HG02852 (cell line): ENCODE measurements around the gene DPP10.
"Not testable (repeated sequence)": the region's sequence is repeated elsewhere in the genome, so short reads cannot be mapped to it uniquely, and the experiment has no call there.

Source experiments
- ATAC-seq: cut with Tn5 transposase; IDR thresholded peaks from one replicate; pipeline ENCODE4 v1.9.1; 2021; ENCODE audit warnings: mild to moderate bottlenecking, moderate library complexity; ENCODE audit not compliant: unreplicated experiment

DPP10 gene

DNA sequence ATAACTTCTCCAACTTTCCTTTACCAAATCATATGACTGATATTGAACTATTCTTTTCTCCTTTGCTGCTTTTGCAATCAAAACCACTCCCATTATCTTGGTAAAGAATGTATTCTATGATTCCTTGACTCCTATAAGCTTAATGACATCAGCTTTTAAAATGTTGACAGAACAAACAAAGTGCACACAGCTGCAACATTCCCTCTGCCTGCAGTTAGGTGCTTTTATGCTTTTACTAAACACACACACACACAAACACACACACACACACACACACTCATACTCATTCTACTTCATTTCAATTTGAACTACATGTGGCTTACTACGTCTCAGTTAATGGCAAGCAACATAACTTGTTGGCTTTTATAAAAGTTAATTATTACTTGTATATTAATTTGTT is 946.6 kb downstream of the DPP10 start:
- ATAC-seq, result no peak

DNA sequence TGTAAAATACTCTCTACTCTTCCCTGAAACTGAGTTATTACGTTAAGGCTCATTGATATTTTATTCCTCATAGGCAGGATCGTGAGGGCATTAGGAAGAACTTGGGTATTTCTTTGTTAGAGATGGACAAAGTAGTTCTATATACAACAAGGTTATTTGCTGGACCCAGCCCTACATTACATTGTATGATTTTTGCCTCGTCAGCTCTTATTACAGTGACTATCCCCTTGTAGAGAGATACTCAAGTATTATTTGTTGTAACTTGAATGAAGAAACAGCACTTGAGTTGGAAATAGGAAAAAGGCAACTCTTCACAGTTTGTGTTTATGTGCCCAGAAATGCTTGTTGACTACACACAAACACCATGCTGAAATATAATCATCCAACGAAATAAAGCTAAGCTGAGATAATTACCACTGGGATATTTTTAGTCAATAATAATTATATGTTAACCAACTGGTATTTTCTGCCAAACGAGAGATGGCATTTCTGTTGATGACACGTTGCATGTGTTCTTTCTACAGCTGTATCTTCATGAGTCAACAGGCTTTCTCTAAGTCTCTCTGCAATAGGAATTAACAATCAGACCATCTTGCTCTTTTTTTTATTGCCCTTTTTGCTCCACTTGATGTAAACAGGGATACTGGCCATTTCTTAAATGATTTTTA is 947.6 kb downstream of the DPP10 start:
- ATAC-seq, result no peak

DNA sequence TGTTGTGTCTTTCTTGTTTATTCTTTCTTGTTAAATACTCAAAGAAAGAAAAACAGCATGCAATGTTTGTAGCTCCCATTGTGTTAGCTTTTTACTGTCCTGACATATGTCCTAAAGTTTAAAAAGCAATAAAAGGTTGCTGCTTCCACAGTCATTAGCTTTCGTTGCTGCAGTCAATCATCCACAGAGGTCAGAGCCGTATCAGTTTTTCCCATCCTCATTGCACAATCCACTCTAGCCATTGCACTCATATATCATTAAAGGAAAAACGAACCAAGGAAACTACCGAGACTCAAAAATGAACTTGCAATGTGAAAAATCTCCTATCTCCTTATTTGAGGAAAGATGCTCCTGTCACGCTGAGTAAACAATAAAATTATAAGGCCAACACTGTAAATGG is 954.1 kb downstream of the DPP10 start:
- no peak for ATAC-seq

DNA sequence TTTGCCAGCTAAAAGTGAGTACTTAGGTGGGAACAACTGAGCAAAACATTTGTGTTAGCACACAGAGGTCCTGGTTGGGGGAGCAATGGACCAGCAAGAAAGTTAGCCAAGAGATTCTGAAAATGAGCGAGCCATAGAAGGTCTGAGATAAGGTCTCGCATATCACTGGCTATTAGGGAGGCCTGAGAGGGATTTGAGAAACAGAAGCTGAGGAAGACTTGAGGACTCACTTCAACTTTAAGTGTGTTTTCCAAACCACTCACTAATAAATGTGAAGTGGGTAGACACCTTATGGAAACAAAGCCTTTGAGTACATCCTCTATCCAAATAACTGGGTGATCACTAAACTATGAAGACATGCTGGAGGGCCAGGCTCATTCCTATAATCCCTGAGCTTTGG is 958.5 kb downstream of the DPP10 start:
- ATAC-seq, result no peak

DNA sequence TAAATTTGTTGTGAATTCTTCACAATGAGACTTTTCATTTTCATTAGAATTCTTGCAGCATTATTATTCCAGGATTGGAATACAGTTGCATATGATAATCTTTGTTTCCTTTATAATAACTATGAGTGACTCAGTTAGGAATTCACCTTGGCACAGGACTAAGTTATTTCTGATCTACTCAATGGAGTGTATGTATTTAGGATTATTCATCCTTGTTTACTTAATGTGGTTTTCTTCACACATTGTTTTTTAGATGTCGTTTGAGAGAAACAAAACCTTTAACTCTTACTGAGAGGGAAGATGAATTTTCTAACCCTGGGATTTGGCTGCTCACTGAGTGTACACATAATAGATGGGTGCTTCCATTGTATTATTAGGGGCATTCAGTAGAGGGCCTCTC is 970.1 kb downstream of the DPP10 start:
- no peak for ATAC-seq

DNA sequence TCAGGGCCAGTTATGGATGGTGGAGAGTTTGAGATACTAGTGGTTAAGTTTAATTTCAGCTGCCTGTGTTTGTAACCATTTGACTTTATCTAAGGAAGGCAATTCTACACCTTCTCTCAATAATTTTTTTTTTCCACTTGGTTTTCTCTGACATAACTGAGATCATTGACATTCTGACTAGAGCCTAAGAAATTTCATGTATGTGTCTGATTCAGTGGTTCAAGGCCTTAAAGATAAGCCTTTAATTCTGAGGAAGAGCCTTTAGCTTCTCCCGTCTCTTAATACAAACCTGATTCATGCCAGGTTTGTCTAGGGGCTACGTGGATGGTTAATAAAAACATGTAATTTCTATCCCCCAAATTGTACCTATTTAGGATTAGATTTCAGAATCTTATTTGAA is 971.4 kb downstream of the DPP10 start:
- ATAC-seq, result no peak

DNA sequence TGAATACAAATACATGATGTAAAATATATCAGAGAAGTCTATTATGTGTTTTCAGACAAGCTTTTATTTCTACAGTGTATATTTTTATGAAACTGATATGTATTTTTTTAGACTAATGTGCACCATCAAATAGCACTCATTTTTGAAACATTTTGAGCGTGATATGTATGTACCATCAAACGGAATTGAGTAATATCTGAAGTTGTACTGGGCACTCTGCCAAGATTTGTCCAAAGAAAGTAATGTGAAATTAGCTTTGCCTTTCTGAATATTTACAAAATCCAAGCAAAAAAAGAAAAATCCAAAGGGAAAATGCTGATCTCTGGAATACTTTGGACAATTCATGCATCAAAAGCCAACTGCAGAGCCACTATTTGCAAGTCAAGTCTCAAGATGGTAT is 972.0 kb downstream of the DPP10 start:
- no peak for ATAC-seq

DNA sequence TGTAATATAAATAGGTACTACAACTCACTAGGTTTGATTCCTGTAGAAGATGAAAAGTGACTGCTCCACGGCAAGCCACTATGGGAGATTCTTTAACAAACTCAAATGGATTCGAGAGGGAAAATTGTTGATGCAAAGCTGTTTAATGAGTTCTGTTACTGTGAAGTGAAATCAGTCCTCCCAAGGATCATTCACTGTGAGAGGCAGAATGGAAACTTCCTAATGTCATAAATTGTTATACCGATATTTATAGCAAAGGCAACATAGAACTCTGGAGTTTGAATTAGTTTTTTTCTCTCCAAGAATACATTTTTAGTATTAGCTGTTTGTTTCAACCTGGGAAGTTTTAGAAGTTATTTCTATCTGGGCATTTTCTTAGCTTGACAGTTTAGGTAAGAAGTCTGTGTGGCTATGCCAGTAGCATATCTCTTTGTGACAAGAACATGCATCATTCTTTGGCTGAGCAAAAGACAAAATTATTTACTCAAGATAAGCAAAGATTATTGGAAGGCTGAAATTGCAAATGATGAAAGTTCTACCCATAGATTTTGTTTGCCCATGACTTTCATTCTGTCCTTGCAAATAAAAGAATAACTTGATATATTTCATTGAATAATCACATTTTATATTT is 979.7 kb downstream of the DPP10 start:
- no peak for ATAC-seq

GRCh38 chr2:115427436-115427835 is 985.0 kb downstream of the DPP10 start:
- ATAC-seq, result no peak

DNA sequence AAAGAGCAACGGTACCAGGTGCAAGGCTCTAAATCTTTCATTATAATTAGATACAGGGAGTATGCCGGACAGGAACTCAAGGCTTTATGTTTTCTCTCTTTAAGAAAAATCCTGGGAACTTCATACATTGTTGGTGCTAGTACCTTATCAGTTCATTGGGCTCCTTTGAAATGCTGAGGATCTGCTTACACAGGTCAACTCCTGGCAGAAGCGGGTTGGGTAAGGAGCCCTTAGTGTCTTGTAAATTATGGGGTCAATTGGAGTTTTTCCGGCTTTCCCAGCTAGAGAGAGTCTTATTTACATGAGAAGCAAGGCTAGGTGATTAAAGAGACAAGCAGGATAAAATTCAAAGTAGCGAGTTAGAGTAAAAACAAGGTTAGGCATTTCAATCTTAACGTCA is 998.3 kb downstream of the DPP10 start:
- ATAC-seq, result not testable (repeated sequence)

DNA sequence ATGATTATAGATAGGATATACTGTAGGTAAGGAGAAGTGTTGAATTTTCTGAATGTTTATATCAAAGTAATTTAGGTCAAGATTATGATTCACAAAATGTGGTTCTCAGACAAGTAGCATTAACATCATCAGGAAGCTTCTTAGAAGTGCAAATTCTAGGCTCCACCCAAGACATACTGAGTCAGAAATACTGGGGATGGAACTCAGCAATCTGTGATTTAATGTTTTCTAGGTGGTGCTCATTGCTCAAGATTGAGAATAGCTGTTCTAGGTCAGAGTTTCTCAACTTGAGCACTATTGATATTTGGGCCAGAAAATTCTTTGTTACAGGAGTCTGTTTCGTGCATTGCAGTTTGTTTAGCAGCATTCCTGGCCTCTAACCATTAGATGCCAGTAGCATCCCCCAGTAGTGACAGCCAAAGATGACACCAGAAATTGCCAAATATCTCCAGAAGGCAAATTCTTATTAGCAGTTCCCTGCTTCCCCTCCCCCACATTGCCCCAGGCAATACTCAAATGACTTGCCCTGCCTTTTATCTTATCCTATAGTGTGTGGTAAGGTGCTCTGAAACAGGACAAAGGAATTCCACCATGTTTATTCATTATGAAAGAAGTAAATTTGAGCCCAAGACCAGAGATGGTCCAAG is 1001.2 kb downstream of the DPP10 start:
- no peak for ATAC-seq

DNA sequence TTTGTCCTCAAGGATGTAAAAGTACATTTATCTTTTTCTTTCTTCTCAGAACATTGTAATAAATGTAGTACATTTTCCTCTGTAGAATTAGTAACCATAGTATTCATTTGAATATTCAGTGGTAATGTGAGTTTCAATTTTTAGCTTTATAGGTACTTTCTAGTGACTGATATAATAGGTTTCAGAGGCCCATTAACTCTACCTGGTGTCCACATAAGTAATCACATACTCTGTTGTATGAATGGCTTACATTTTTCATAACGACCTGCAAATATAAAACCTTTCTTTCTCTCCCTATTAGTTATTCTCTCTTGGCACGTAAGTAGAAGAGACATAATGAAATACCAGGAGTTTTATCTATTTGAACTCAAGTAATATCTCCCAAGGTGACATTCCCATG is 1017.6 kb downstream of the DPP10 start:
- ATAC-seq, result no peak

DNA sequence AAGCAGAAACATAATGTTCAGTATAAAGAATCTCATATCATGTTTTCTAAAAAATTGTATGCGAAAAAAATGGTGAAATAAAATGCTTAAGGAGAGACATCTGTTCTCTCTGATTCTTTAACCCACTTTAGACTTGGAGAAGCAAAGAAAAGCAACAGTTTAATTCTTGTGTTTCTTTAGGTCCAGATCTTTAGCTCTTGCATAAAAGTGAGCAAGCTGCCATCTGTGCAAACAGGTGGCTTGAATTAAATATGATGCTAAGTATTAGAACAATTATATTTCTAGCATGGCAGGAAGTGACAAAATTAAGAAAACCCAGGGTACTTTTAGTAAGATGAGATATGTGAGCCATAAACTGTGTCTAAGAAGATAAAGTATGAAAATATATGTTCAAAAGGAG is 1038.3 kb downstream of the DPP10 start:
- ATAC-seq, result no peak

- no peak for ATAC-seq
These were observed 1039.4 kb downstream of the DPP10 start for GRCh38 chr2:115481842-115482241.

GRCh38 chr2:115483666-115484065 is 1041.2 kb downstream of the DPP10 start:
- no peak for ATAC-seq

DNA sequence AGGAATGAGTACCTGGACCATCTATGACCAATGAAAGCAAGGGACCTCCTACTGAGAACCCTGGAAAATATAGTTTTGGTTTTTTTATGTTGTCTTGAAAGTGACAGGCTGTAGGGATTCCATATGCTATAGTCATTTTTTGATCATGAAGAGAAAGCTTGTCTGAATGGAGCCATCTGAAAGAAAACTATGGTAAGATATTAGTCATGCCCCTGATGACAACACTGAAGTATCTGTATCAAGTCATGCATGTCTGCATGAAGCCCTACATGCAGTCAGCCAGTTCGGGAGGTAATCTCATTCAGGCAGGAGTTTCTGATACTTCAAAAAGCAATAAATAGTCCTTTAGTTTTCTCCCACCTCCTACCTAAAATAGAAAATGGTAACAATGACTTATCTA is 1042.0 kb downstream of the DPP10 start:
- no peak for ATAC-seq

GRCh38 chr2:115484983-115485382 is 1042.5 kb downstream of the DPP10 start:
- no peak for ATAC-seq

- no peak for ATAC-seq
These were observed 1048.8 kb downstream of the DPP10 start for GRCh38 chr2:115491186-115491793.

GRCh38 chr2:115505331-115505730 is 1062.9 kb downstream of the DPP10 start:
- no peak for ATAC-seq

- no peak for ATAC-seq
These were observed 1078.3 kb downstream of the DPP10 start for GRCh38 chr2:115520727-115521126.

- ATAC-seq, result no peak
These were observed 1082.0 kb downstream of the DPP10 start for GRCh38 chr2:115524452-115524851.

- no peak for ATAC-seq
These were observed 1087.2 kb downstream of the DPP10 start for GRCh38 chr2:115529627-115530026.
